Choroid plexus epithelial cell (primary cell): Measurements from ENCODE around the gene PPP1R13B.

Experiments used
- DNase-seq: peaks from one replicate; pipeline ENCODE4 v3.0.0-alpha.2; 2010; ENCODE audit warnings: low read depth
- H3K4me3 ChIP-seq: 2 replicates; pipeline ENCODE4 v1.5.1; 2011; ENCODE audit warnings: low read depth, mild to moderate bottlenecking, control low read depth, low read length, moderate library complexity
- CTCF ChIP-seq: conservative IDR thresholded peaks from 2 replicates; pipeline ENCODE4 v1.5.1; 2011; ENCODE audit warnings: low read depth, mild to moderate bottlenecking, control low read depth, inconsistent platforms, low read length, moderate library complexity

Gene PPP1R13B

GRCh38 chr14:103706551-103707328, 140.6 kb downstream of the PPP1R13B start:
- no peak overlapping the region for H3K4me3 ChIP-seq
- no peak for DNase-seq
- no peak for TF ChIP-seq CTCF

GRCh38 chr14:103705504-103706284, 141.7 kb downstream of the PPP1R13B start:
- no peak overlapping the region for H3K4me3 ChIP-seq
- no peak for TF ChIP-seq CTCF
- DNase-seq: no peak

- no peak for TF ChIP-seq CTCF
- H3K4me3 ChIP-seq: no peak overlapping the region
- DNase-seq: no peak
These were observed 142.3 kb downstream of the PPP1R13B start for GRCh38 chr14:103705118-103705503.

- no peak for TF ChIP-seq CTCF
- no peak for DNase-seq
- no peak overlapping the region for H3K4me3 ChIP-seq
These were observed 142.7 kb downstream of the PPP1R13B start for GRCh38 chr14:103704708-103705107.

GRCh38 chr14:103703433-103704385, 143.7 kb downstream of the PPP1R13B start:
- DNase-seq: peak; percentile 39
- no peak for TF ChIP-seq CTCF
- H3K4me3 ChIP-seq: no peak overlapping the region

- H3K4me3 ChIP-seq: no peak overlapping the region
- DNase-seq: no peak
- no peak for TF ChIP-seq CTCF
These were observed 144.6 kb downstream of the PPP1R13B start for GRCh38 chr14:103702497-103703432.
